ENCODE measurements around the gene THSD7A. TPM values are rescaled to one million over a fixed set of nuclear protein-coding genes. Genes with fewer than 3 reads are reported as not detected.

The THSD7A gene
- polyA plus RNA-seq, 1 donor from 2014 or later: 18.5 TPM

- Histone ChIP-seq H2AFZ (ENCODE audit: low read depth, low read length) (no peak overlapping the region), H3K79me2 (replicated peaks; ENCODE audit: insufficient read depth, low read length) (no peaks in the 10 kb centered on the region), H3K36me3 (ENCODE audit: insufficient read depth, low read length) (no peaks in the 10 kb centered on the region), H3F3A (ENCODE audit: insufficient read depth, low read length, poor library complexity, severe bottlenecking) (no peaks in the 10 kb centered on the region), H3K27me3 (ENCODE audit: insufficient read depth, low read depth, low read length) (no peaks in the 10 kb centered on the region), H3K9ac (ENCODE audit: low read length) (no peak overlapping the region), H4K20me1 (ENCODE audit: insufficient read depth) (no peaks in the 10 kb centered on the region), H3K9me3 (ENCODE audit: low read length) (no peaks in the 10 kb centered on the region), H3K4me3 (ENCODE audit: low read length) (no peak overlapping the region), H3K9me2 (ENCODE audit: insufficient read depth, low read length) (no peaks in the 10 kb centered on the region), H3K27ac (ENCODE audit: low read length) (no peak overlapping the region), H3K4me2 (ENCODE audit: low read length) (no peak overlapping the region)
- no peak for TF ChIP-seq MXI1 (conservative IDR thresholded peaks at IDR 0.05; ENCODE audit: poor library complexity, severe bottlenecking)
- no peak for TF ChIP-seq SMC3 (conservative IDR thresholded peaks at IDR 0.05; ENCODE audit: poor library complexity)
- no peak for TF ChIP-seq RAD21 (conservative IDR thresholded peaks at IDR 0.05)
- no peak for TF ChIP-seq EZH2 (IDR thresholded peaks at IDR 0.05; ENCODE audit: borderline replicate concordance, insufficient read depth, low read length, poor library complexity, severe bottlenecking)
- no peak for TF ChIP-seq CTCF (IDR thresholded peaks at IDR 0.05; ENCODE audit: poor library complexity, severe bottlenecking)
- TF ChIP-seq REST (IDR thresholded peaks at IDR 0.05; ENCODE audit: borderline replicate concordance): no peak
- TF ChIP-seq EP300 (conservative IDR thresholded peaks at IDR 0.05; ENCODE audit: poor library complexity, severe bottlenecking): no peak
These were observed 44.5 kb downstream of the THSD7A start for GRCh38 chr7:11787534-11787933.

- Histone ChIP-seq H3K9me3 (ENCODE audit: low read length) (no peaks in the 10 kb centered on the region), H3K9ac (ENCODE audit: low read length) (no peak overlapping the region), H3K4me3 (ENCODE audit: low read length) (no peak overlapping the region), H3K27ac (ENCODE audit: low read length) (no peak overlapping the region), H2AFZ (ENCODE audit: low read depth, low read length) (no peak overlapping the region), H3F3A (ENCODE audit: insufficient read depth, low read length, poor library complexity, severe bottlenecking) (no peaks in the 10 kb centered on the region), H3K36me3 (ENCODE audit: insufficient read depth, low read length) (no peaks in the 10 kb centered on the region), H4K20me1 (ENCODE audit: insufficient read depth) (no peaks in the 10 kb centered on the region), H3K4me2 (ENCODE audit: low read length) (no peak overlapping the region), H3K27me3 (ENCODE audit: insufficient read depth, low read depth, low read length) (no peaks in the 10 kb centered on the region), H3K9me2 (ENCODE audit: insufficient read depth, low read length) (no peaks in the 10 kb centered on the region), H3K79me2 (replicated peaks; ENCODE audit: insufficient read depth, low read length) (no peaks in the 10 kb centered on the region)
- TF ChIP-seq CTCF (IDR thresholded peaks at IDR 0.05; ENCODE audit: poor library complexity, severe bottlenecking) (no peak), EZH2 (IDR thresholded peaks at IDR 0.05; ENCODE audit: borderline replicate concordance, insufficient read depth, low read length, poor library complexity, severe bottlenecking) (no peak), SMC3 (conservative IDR thresholded peaks at IDR 0.05; ENCODE audit: poor library complexity) (no peak), EP300 (conservative IDR thresholded peaks at IDR 0.05; ENCODE audit: poor library complexity, severe bottlenecking) (no peak), RAD21 (conservative IDR thresholded peaks at IDR 0.05) (no peak), POLR2AphosphoS5 (IDR thresholded peaks at IDR 0.05) (no peak), TAF1 (IDR thresholded peaks at IDR 0.05; ENCODE audit: low read depth) (no peak), MXI1 (conservative IDR thresholded peaks at IDR 0.05; ENCODE audit: poor library complexity, severe bottlenecking) (no peak), REST (IDR thresholded peaks at IDR 0.05; ENCODE audit: borderline replicate concordance) (no peak)
These were observed 45.8 kb downstream of the THSD7A start for GRCh38 chr7:11786186-11786585.
